ENCODE data around the gene TACC3.

Gene TACC3

DNA sequence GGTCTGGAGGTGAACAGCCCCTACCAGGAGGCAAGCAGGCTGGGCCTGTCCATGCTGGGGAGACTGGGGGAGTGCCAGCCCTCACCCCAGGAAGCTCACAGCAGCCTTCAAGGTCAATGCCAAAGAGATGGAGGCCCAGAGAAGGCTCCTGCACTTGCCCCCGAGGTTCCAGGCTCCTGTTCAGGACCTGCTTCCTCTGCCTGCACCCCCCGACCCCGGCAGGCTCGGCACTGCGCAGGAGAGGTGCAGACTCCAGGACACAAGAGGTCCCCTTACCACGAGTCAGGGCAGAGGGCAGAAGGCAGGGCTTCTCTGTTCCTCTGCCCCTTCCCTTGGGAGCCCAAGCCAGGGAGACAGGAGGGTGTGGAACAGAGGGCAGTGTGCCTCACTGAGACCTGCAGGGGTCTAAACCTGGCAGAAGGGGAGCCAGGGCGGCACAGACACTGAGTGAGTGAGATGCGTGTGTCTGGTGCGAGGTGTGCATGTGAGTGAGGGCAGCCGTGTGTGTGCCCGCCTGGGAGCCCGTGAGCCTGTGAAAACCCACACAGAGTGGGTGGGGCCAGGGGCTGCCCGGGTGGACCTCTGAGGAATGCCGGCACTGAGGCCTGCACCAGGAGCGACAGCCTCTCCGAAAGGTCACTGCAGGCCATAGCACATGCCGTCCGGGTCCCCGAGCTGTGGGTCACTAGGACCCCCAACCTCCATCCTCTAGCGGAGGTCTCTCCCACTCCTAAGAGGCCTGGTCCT, 41.1 kb downstream of the TACC3 start:
- DNase-seq: no peak

GRCh38 chr4:1763070-1763549, 41.8 kb downstream of the TACC3 start:
- no peak for DNase-seq

DNA sequence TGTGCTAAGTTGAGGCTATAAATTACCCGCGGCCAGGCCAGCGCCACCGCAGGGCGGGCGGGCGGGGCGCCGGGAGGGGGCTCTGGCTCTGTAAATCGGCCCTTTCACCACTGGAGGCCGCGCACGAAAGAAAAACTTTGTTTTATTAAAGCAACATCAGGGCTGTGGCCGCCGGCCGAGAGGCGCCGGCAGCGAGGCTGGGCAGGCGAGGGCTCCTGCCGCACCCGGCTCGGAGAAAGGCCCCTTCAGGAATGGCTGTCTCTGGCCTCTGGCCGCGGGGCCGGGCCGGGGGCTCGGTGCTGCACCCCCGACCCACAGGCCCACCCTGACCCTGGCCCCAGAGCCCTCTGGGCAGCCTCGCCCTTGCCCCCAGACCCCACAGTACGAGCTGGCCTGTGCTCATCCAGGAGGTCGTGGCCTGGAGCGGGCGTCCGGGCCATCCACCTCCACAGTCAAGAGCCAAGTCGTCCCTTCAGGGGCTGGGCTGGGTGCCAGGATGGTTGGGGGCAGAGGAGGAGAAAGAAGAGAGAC, 42.3 kb downstream of the TACC3 start:
- DNase-seq: no peak

- DNase-seq: no peak
Measured at GRCh38 chr4:1764670-1765069, 43.3 kb downstream of the TACC3 start.

GRCh38 chr4:1765409-1766072, 44.2 kb downstream of the TACC3 start:
- no peak for DNase-seq

DNA sequence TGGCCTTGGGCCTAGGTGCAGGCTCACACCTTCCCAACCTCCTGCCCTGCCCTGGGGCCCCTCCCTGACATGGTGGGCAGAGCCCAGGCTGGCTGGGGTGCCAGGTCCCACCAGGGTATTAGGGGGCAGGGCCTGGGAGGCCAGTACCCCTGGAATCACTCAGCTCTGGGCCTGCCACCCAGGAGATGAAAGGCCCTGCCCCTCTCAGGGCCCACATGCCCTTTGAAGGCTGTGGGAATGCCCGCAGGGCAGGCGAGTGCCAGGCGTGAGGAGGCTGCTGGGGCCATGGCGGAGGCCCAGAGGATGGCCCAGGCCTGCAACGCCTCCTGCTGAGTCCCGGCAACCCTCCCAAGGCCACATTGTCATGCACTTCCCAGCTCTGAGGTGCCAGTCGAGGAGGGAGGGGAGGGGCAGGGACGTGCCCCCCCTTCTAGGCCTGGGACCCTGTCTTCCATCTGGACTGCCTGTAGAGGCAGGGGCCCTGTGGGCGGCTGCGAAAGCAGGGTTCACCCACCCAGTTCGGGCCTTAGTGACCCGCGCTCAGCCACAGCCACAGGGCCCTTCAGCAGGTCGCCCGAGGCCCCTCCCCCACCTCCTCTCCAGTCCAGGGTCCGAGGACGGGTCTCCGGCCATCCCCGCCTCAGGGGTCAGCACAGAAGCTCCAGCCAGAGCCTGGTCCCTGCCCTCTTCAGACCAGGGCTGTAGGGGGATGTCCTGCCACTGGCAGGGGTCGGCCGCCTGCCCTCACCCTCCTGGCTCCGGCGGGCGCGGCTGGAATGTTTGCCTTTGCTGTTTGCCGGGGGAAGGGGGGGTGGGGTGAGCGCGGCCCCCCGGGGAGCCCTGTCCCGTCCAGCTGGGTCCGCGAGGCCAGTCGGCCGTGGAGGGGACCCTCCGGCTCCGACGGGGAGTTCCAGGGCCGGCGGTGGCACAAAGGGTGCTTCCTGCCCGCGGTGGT, 45.1 kb downstream of the TACC3 start:
- DNase-seq: no peak

GRCh38 chr4:1767061-1767769, 45.9 kb downstream of the TACC3 start:
- no peak for DNase-seq

DNA sequence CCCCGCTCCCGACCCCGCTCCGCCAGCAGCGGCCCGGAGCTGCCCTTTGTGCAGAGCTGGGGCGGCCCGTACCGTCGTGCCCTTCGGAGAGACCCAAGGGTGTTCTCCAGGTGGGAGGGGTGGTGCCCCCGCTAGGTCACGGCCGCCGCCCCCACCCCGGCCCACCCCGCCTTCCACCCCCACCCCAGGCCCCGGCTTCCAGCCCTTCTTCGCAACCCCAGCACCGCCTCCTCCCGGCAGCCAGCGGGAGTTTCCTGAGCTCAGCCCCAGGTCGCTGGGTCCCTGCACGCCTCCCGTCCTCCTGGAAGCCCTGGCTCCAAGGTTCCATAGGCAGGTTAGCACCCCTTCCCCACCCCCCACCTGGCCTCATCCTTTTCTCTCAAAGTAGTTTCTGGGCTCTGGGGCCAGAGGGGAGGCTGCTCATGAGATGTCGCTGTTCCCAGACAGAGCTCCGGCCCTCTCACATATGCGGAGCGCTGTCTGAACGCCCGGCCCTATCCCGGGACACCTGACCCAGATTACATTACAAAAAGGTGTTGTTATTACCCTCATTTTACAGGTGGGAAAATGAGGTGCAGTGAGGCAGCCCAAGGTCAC, 46.5 kb downstream of the TACC3 start:
- DNase-seq: no peak

DNA sequence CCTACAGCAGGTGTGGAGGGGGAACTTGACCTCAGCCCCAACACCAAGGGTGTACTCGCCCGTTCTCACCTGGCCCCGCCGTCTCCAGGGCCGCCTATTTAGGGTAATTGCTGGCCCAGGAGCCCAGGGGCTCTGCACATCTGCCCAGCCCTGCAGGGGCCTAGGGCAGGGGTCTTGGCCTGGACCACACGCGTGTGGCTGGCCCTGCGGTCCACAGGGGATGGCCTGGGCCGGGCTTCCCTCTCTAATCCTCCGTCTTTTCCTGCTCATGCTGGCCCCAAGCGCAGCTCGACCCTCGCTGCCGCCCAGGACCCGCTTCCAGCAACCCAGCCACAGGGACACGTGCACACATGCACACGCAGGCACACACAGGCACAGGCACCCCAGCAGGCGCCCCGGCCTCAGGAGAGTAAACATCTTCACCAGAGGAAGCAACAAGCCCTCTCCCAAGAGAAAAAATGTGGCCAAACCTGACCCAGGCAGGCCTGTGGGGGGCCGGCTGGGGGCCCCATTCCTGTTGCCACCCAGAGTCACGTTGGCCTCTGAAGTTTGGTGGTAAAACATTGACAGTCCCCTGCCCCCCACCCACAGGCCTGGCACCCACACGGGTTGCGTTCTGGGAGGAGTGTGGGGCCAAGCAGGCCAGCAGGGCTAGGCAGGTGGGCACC, 47.2 kb downstream of the TACC3 start:
- no peak for DNase-seq

- DNase-seq: no peak
Measured at GRCh38 chr4:1769692-1770091, 48.4 kb downstream of the TACC3 start.

GRCh38 chr4:1770245-1770644, 48.9 kb downstream of the TACC3 start:
- no peak for DNase-seq

GRCh38 chr4:1770791-1771231, 49.5 kb downstream of the TACC3 start:
- no peak for DNase-seq

DNA sequence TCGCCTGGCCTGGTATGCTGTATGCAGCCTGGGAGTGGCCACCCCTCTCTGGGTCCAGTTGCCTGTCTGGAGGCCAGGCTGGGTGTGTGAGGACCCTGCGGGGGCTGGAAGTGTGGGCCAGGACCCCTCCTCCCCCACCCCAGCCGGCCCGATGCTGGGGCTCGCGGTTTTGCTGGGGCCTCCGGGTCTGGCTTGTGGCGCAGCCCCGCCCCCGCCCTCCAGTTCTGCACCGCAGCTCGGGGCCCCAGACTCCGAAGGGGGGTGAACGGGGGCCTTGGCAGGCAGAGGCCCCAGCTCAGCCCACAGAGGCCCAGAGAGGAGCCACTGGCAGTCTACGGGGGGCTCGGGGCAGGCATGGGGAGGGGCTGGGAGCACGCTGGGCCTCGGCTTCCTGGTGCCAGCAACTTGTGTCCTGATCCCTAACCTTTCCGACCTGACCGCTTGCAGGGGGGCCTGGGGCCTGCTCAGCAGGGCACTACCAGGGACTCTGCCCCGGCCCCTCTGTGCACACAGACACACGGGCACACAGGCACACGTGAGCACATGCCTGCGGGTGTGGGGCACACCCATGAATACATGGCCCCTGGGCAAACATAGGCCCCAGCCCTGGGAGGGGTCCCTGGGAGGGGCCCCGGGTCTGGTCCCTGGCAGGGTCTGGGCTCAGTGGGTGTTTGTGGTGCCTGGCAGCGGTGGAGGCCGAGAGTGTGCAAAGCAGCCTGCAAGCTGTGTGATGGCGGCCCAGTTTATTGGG, 50.4 kb downstream of the TACC3 start:
- DNase-seq: no peak

DNA sequence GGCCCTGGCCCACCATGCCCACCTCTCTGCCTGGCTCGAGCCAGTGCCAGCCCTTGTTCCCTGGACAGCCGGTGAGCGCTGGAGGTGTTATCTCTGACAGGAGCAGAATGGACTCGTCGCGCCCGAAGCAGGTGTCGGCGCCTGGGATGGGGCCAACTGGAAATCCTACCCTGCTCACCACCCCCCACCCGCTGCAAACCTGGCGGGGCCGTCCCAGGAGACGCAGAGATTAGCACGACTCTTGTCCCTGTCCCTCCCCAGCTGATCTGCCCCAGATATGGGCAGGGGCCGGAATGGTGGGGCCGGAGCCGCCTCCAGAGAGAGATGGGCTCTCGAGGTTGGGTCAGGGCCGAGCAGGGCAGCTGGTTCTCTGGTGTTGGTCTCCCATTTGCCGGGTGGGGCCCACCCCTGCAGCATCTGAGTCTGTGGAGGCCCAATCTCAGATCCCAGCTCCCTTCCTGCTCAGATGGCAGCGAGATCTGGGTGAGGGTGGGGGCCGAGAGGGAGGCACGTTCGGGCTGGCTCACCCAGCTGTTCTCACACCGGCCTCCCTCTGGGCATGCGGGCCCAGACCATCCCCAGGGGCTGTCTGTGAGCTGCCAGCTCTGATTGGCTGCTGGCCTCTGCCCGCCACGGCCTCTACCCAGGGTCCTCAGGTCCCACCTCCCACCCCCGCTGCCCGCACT, 51.7 kb downstream of the TACC3 start:
- DNase-seq: no peak

- DNase-seq: no peak
Measured at GRCh38 chr4:1773754-1774153, 52.4 kb downstream of the TACC3 start.

- no peak for DNase-seq
Measured at GRCh38 chr4:1775731-1776500, 54.6 kb downstream of the TACC3 start.

DNA sequence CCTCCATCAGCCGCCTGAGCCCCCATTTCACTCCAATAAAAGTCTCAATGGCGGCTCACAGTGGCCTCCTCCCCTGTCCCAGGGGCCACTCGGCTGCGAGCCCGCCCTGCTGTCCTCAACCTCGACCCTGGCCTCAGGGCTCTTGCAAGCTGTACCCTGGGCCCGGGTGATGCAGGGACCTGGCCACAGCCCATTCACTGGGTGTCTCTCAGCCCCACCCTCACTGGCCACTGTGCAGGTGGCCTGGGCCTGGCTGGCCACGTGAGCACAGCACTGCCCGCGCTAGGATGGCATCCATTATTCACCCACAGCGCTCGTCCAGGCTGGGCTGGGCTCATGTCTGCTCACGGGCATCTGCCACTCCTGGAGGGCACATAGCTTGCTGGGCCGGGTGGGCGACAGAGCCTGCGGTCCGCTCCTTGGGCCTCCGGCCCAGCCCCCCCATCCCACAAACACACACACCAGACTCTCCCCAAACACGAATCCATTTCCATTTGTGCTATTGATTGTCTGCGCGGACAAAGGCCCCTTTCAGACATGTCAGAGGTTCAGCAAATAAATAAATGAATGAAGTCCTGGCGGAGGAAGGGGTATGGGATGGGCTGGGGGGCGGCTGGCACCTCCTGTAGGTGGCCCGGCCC, 55.3 kb downstream of the TACC3 start:
- DNase-seq: no peak

- no peak for DNase-seq
Measured at GRCh38 chr4:1777822-1778641, 56.7 kb downstream of the TACC3 start.
